HG02870 (cell line): ENCODE data around the gene COG5.

Source experiments
- ATAC-seq: cut with Tn5 transposase; IDR thresholded peaks from one replicate; pipeline ENCODE4 v1.9.1; 2021; ENCODE audit warnings: mild to moderate bottlenecking, moderate library complexity; ENCODE audit not compliant: unreplicated experiment

Gene COG5

GRCh38 chr7:107338080-107338479 lies 225.6 kb downstream of the COG5 start:
- no peak for ATAC-seq

DNA sequence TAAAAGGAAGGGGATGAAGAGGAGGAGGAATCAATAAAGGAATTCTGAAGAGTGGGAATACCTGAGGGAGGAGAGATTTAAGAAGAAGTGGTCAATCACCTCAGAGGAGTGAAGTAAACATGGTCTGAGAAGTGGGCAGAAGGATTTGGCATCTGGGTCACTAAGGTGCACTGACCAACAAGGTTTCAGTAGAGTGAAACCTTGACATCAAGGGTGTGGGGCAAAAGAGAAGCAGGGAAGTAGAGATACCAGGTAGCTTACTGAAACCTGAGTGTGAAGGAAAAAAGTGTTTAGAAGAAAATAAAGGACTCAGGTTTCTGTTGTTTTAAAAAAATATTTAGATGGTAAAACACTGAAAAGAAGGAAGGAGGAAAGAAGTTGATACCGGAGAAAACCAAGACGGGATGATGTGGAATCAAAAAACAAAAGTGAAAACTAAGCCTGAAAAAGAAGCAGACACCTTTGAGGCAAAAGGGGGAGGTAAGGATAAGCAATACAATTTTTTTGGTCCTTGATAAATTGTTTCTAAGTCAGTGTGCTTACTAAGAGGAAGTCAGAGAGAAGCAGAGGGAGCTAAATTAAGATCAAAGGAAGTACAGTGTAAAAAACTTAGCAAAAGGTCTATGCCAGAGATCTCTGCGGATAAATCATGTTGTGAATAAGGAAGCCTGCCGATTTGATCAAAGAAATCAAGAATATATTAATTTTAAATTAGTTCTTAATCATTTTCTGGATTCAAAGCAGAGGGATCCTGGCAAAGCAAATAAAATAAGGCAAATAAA lies 231.0 kb downstream of the COG5 start:
- ATAC-seq: peak; percentile 53

DNA sequence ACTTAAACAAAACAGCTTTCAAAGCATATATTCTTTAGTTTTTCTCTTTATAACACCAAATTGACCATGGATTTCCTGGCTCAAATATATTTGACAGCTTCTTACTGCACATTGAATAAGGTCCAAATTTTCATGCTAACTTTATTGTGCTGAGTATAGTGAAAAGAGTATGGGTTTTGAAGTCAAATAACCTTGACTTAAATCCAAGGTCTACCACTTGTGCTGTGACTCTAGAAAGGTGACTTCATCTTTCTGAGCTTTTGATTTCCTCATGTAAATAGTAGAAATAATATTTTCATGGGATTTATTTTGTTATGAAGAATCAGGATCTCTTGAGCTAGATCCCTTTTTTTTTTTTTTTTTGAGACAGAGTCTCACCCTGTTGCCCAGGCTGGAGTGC lies 233.2 kb downstream of the COG5 start:
- ATAC-seq: no peak

DNA sequence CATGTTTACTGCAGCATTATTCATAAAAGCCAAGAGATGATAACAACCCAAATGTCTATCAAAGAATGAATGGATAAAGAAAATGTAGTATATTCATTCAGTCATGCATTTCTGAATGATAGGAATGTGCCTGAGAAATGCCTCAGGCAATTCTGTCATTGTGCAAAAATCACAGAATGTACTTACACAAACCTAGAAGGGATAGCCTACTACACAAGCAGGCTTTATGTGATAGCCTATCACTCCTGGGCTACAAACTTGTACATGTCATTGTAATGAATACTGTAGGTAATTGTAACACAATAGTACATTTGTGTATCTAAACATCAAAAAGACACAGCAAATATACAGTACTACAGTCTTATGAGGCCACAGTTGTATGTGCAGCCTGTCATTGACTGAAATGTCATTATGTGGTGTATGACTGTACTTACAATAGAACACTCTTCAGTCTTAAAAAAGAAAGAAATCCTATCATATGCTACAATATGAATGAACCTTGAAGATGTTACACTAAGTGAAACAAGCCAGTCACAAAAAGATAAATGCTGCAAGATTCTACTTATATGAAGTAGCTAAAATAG lies 235.6 kb downstream of the COG5 start:
- no peak for ATAC-seq

- ATAC-seq: no peak
Observed at GRCh38 chr7:107326061-107326460, 237.7 kb downstream of the COG5 start.

- no peak for ATAC-seq
Observed at GRCh38 chr7:107322015-107322414, 241.7 kb downstream of the COG5 start.

- ATAC-seq: no peak
Observed at GRCh38 chr7:107321611-107322010, 242.1 kb downstream of the COG5 start.

GRCh38 chr7:107319724-107320228 lies 243.9 kb downstream of the COG5 start:
- no peak for ATAC-seq

DNA sequence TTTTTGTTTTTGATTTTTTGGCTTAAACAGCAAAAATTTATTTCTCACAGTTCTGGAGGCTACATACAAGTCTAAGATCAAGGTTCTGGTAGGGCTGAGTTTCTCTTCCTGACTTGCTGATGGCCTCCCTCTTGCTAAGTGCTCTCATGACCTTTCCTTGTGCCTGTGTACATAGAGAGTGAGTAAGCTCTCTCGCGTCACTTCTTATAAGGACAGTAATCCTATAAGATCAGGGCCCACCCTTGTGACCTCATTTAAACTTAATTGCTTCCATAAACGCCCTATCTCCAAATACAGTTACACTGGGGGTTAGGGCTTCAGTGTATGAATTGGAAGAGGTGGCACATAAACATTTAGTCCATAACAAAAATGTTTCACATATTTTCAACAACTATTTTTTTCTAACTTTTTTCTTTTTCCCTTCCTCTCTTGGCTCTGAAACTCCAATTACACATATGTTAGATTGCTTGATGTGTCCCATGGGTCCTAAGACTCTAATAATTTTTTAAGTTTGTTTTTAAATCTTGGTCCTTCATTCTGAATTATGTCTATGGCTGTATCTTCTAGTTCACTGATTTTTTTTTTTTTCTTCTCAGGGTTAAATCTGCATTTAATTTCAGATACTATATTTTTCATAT lies 245.1 kb downstream of the COG5 start:
- ATAC-seq: no peak

- no peak for ATAC-seq
Observed at GRCh38 chr7:107315716-107316220, 248.0 kb downstream of the COG5 start.

- ATAC-seq: no peak
Observed at GRCh38 chr7:107313355-107313754, 250.4 kb downstream of the COG5 start.

DNA sequence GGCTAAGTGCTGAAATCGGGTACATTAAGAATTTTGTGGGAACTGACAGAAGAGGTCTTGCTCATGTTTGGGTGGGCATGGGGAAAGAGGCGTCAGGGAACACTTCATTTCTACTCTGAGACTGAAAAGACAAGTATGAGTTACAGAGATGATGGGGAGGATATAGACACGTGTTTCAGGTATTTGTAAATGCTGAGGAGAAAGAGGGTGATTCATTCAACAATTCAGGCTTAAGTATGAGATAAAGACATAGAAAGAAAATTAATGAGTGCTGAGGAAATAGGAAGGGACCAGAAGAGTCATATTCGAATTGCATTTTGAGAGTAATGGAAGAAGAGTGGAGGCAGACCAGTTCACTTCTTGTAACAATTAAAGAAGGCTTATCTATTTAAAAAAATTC lies 251.3 kb downstream of the COG5 start:
- no peak for ATAC-seq

GRCh38 chr7:107309296-107309695 lies 254.4 kb downstream of the COG5 start:
- ATAC-seq: no peak

DNA sequence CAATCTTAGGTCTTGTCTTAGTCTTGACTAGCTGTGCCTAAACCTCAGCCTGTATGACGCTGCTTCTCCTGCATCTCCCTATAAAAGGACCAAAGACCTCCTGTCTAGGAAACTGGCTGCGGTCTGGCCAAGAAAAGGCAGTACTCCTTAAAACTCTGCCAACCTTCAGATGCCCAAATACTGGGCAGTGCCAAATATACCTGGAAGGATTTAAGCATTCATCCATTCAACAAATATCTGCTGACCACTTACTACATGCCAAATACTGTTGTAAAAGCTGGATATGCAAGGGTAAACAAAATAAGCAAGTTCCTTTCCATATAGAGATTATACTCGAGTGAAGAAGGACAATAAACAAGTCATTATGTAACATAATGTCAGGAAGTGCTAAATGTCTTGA lies 259.1 kb downstream of the COG5 start:
- no peak for ATAC-seq

GRCh38 chr7:107304063-107304462 lies 259.7 kb downstream of the COG5 start:
- ATAC-seq: no peak

- ATAC-seq: no peak
Observed at GRCh38 chr7:107302250-107302847, 261.4 kb downstream of the COG5 start.

DNA sequence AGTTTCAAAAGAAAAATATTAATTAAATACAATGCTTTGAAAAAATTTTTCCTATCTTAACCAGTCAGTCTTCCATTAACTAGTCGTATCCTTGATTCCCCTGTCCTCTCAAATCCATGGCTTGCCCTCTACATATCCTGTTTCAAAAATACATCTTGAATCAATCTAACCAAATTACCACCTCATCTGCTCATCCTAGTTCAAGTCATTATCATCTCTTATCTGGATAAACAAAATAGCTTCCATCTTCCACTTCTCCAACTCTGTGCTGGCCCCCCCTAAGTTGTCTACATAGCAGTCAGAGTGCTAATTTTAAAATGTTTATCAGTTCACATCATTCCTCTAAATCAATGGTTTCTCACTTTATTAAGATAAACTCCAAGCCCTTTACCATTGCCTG lies 269.5 kb downstream of the COG5 start:
- ATAC-seq: no peak

DNA sequence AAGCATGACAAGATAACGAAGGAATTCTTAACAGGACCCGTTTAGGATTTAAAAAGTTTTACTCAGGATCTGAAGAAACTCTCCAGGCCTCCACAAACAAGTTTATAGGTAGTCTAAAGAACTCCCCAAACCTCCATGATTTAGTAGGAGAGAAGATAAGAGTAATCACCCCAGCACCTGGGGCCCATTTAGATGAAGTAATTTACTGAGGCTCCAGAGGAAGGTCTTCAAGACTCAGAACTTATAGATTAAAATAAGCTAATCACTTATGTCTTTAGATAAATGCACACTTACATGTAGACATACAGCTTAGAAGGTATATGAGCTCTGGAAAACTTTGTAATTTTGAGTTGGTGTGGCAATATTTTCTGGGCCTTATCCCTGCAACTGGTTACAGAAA lies 271.1 kb downstream of the COG5 start:
- no peak for ATAC-seq

DNA sequence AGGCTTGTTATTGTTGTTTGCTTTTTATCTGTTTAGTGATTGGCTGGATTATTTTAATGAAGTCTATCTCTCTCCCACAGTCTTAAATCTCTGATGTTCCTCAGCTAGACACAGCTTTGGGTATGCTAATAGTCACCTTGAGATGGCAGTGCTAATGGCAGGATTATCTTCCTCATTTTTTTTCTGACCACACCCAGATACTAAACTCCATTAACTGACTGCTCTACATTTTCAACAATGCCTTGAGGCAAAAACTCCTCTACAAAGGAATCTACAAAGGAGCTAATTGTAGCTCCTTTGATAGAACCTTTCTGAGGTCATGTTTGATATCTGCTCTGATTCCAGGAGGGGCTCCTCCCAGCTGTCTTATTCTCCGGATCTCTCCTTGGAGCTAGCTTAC lies 272.3 kb downstream of the COG5 start:
- no peak for ATAC-seq

- no peak for ATAC-seq
Observed at GRCh38 chr7:107286751-107287621, 276.7 kb downstream of the COG5 start.
